SU-DHL-6 (cell line): ENCODE measurements around the gene KCNN2.

Source experiments
- EZH2phosphoT487 ChIP-seq: fragments of 200-600 bp; sonication (generic), shearing (Covaris generic); conservative IDR thresholded peaks from 2 replicates; pipeline ENCODE4 v1.6.1; 2018; ENCODE audit warnings: mild to moderate bottlenecking, antibody characterized with exemption, low read length, moderate library complexity, mixed read lengths
- TF ChIP-seq, protein P1 (sequence below): fragments of 200-600 bp; sonication (generic); IDR thresholded peaks from one replicate; pipeline ENCODE4 v1.5.1; 2017; ENCODE audit warnings: antibody characterized with exemption, mild to moderate bottlenecking, low read length, moderate library complexity; ENCODE audit not compliant: insufficient read depth, poor library complexity, severe bottlenecking

- TF ChIP-seq, protein P1, sequence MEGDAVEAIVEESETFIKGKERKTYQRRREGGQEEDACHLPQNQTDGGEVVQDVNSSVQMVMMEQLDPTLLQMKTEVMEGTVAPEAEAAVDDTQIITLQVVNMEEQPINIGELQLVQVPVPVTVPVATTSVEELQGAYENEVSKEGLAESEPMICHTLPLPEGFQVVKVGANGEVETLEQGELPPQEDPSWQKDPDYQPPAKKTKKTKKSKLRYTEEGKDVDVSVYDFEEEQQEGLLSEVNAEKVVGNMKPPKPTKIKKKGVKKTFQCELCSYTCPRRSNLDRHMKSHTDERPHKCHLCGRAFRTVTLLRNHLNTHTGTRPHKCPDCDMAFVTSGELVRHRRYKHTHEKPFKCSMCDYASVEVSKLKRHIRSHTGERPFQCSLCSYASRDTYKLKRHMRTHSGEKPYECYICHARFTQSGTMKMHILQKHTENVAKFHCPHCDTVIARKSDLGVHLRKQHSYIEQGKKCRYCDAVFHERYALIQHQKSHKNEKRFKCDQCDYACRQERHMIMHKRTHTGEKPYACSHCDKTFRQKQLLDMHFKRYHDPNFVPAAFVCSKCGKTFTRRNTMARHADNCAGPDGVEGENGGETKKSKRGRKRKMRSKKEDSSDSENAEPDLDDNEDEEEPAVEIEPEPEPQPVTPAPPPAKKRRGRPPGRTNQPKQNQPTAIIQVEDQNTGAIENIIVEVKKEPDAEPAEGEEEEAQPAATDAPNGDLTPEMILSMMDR = no peak
- no peak for TF ChIP-seq EZH2phosphoT487
These were observed 142.7 kb downstream of the KCNN2 start for GRCh38 chr5:114504560-114504959.
